Calu3 (cell line): ENCODE data around the gene CTRB1. TPM values are rescaled to one million over a fixed set of nuclear protein-coding genes. Genes with fewer than 3 reads are reported as not detected.

Experiments used
- BruUV-seq: library from RNA; stranded (reverse); fragments of 400-500 nt; replicated peaks from 2 replicates; lab custom pipeline; 2021; lab: Mats Ljungman, UMichigan
- CTCF ChIA-PET: fragments of 300-600 bp; sonication (Branson Sonifier 250); formaldehyde crosslinking; loops from one replicate; lab custom pipeline; 2022; ENCODE audit warnings: antibody characterized with exemption; lab: Charles Lee
- DNase-seq: peaks from one replicate; pipeline ENCODE4 v3.0.0; 2022
- H3K27ac Mint-ChIP-seq: one replicate; pipeline ENCODE4 v1.8.0; 2022; ENCODE audit warnings: mixed read lengths; ENCODE audit not compliant: unreplicated experiment
- H3K27me3 Mint-ChIP-seq: one replicate; pipeline ENCODE4 v1.8.0; 2022; ENCODE audit warnings: mixed read lengths; ENCODE audit not compliant: unreplicated experiment
- H3K36me3 Mint-ChIP-seq: one replicate; pipeline ENCODE4 v1.8.0; 2022; ENCODE audit warnings: mild to moderate bottlenecking, moderate library complexity, mixed read lengths; ENCODE audit not compliant: insufficient read depth, unreplicated experiment
- H3K4me1 Mint-ChIP-seq: one replicate; pipeline ENCODE4 v1.8.0; 2022; ENCODE audit warnings: mild to moderate bottlenecking, low read depth, mixed read lengths; ENCODE audit not compliant: unreplicated experiment
- H3K4me3 Mint-ChIP-seq: one replicate; pipeline ENCODE4 v1.8.0; 2022; ENCODE audit warnings: mild to moderate bottlenecking, low read depth, moderate library complexity, mixed read lengths; ENCODE audit not compliant: unreplicated experiment
- H3K9me3 Mint-ChIP-seq: one replicate; pipeline ENCODE4 v1.8.0; 2022; ENCODE audit warnings: low read depth, mixed read lengths; ENCODE audit not compliant: unreplicated experiment
- intact Hi-C: fragments of 100-400 bp; cut with micrococcal nuclease; formaldehyde crosslinking; loops from one replicate; pipeline ENCODE4 v1.10.0; 2022; ENCODE audit not compliant: unreplicated experiment
- total RNA-seq: library from RNA; stranded (reverse); gene quantifications from 2 replicates; pipeline ENCODE4 v1.2.3, GENCODE V29; 2022
- TF ChIP-seq, protein P1 (sequence below): fragments of 200-600 bp; IDR thresholded peaks from one replicate; pipeline ENCODE4 v1.8.0; 2022; ENCODE audit warnings: antibody characterized with exemption; ENCODE audit not compliant: unreplicated experiment

The CTRB1 gene
- total RNA-seq, 1 experiment from 2014 or later = not detected

DNA sequence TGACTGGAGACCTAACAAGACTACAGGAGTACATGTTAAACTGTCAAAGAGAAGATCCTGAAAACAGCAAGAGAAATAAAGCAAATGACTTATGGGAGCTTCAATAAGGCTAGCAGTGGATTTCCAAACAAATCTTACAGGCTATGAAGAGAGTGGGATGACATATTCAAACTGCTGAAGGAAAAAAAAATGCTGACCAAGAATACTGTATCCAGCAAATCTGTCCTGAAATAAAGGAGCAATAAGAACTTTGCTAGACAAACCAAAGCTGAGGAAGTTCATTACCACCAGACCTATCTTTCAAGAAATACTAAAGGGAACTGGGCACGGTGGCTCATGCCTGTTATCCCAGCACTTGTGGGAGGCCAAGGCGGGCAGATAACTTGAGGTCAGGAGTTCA is 41.9 kb upstream of the CTRB1 start:
- Mint-ChIP-seq H3K27ac (no peak overlapping the region), H3K9me3 (peaks cover 32% of the 10 kb centered on the region), H3K4me3 (no peak overlapping the region), H3K27me3 (no peaks in the 10 kb centered on the region), H3K36me3 (peaks cover 5% of the 10 kb centered on the region), H3K4me1 (no peaks in the 10 kb centered on the region)
- CTCF ChIA-PET = no interaction called here
- TF ChIP-seq, protein P1, sequence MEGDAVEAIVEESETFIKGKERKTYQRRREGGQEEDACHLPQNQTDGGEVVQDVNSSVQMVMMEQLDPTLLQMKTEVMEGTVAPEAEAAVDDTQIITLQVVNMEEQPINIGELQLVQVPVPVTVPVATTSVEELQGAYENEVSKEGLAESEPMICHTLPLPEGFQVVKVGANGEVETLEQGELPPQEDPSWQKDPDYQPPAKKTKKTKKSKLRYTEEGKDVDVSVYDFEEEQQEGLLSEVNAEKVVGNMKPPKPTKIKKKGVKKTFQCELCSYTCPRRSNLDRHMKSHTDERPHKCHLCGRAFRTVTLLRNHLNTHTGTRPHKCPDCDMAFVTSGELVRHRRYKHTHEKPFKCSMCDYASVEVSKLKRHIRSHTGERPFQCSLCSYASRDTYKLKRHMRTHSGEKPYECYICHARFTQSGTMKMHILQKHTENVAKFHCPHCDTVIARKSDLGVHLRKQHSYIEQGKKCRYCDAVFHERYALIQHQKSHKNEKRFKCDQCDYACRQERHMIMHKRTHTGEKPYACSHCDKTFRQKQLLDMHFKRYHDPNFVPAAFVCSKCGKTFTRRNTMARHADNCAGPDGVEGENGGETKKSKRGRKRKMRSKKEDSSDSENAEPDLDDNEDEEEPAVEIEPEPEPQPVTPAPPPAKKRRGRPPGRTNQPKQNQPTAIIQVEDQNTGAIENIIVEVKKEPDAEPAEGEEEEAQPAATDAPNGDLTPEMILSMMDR = no peak
- intact Hi-C loops = no loop called here
- no peak for DNase-seq
- no TSS peak for BruUV-seq

DNA sequence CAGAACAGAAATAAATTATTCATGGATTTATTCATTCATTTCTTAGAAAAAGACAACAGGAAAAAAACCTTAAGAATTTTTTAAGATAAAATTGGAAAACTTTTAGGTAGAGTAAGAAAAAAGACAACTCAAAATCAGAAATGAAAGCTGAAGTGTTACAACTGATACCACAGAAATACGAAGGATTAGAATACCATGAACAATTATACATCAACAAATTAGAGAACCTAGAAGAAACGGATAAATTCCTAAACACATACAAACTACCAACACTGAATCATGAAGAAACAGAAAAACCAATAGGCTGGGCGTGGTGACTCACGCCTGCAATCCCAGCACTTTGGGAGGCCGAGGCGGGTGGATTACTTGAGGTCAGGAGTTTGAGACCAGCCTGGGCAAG is 39.6 kb upstream of the CTRB1 start:
- Mint-ChIP-seq H3K36me3 (no peaks in the 10 kb centered on the region), H3K4me3 (no peak overlapping the region), H3K9me3 (peaks cover 14% of the 10 kb centered on the region), H3K4me1 (no peaks in the 10 kb centered on the region), H3K27me3 (no peaks in the 10 kb centered on the region), H3K27ac (no peak overlapping the region)
- intact Hi-C loops = no loop called here
- TF ChIP-seq, protein P1 = no peak
- no peak for DNase-seq
- CTCF ChIA-PET = no interaction called here
- no TSS peak for BruUV-seq

DNA sequence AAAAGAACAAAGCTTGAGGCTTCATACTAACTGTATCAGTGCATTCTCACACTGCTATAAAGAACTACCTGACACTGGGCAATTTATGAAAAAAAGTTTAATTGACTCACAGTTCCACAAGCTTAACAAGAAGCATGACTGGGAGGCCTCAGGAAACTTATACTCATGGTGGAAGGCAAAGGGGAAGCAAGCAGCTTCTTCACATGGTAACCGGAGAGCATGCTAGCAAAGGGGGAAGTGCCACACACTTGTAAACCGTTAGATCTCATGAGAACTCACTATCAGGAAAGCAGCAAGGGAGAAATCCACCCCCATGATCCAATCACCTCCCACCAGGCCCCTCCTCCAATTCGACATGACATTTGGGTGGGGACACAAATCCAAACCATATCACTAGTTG is 37.2 kb upstream of the CTRB1 start:
- Mint-ChIP-seq H3K4me3 (no peak overlapping the region), H3K27ac (no peak overlapping the region), H3K9me3 (peaks cover 15% of the 10 kb centered on the region), H3K27me3 (no peaks in the 10 kb centered on the region), H3K4me1 (no peaks in the 10 kb centered on the region), H3K36me3 (no peaks in the 10 kb centered on the region)
- TF ChIP-seq, protein P1 = no peak
- CTCF ChIA-PET = no interaction called here
- BruUV-seq = no TSS peak
- intact Hi-C loops = no loop called here
- no peak for DNase-seq

DNA sequence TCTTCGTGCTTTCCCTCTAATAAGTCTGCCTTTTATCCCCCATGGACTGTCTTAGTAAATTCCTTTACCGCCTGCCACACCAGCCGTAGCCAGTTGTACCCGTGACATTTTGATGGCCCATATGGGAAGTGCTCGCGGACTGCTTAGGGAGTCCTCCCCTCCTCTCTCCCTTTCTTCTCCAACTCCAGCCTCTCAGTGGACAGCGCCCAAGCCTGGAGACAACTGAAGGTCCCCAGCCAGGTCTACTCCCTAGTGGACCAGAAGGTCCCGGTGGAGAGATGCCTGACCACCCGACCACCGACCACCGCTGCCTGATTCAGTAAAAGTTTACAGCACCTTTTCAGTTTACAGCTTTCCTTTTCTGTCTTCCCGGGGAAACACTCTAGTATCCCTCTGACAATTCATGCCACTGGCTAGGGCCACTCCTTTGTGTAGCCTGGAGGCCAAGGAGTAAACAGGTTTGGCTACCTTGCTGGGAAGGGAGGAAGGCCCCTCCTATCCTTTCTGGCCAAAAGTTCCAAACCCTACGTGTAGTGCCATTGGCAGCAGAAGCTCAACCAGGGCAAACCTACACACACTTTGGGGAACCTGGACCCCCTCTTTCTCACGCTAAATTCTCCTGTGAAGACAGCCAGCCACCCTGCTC is 29.8 kb upstream of the CTRB1 start:
- intact Hi-C loops = no loop called here
- H3K27me3 Mint-ChIP-seq = peaks cover 35% of the 10 kb centered on the region
- no peak overlapping the region for H3K4me3 Mint-ChIP-seq
- peaks cover 6% of the 10 kb centered on the region for H3K9me3 Mint-ChIP-seq
- CTCF ChIA-PET = no interaction called here
- H3K4me1 Mint-ChIP-seq = peaks cover 6% of the 10 kb centered on the region
- no peak for DNase-seq
- BruUV-seq = no TSS peak
- H3K36me3 Mint-ChIP-seq = peaks cover 4% of the 10 kb centered on the region
- TF ChIP-seq, protein P1 = no peak
- no peak overlapping the region for H3K27ac Mint-ChIP-seq
